GM20431 (cell line): ENCODE results near the gene ANKRD44.

Source experiments
- in situ Hi-C: fragments of 300-500 bp; cut with MseI, MboI; formaldehyde crosslinking; loops from one replicate; pipeline ENCODE4 v1.15.0; 2020; ENCODE audit warnings: low sequenced_read_pairs; ENCODE audit not compliant: unreplicated experiment

ANKRD44 gene

DNA sequence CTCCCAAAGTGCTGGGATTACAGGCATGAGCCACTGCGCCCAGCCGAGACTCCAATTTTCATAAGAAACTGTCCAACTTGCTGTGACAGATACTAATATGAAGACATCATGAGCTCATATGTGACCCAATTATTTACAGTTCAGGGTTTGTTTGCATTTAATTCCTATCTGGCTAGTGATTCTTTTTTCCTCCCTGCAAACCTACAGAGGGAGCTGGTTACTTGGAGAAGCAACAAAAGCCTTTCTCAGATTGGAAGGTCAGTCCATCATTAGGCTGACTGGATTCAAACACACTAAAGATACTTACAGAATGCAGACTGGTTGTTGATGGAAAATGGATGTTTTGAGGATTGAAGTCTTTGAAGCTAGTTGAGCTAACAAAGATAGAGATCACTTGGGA is 176.4 kb downstream of the ANKRD44 start:
- in situ Hi-C loops = no loop called here

DNA sequence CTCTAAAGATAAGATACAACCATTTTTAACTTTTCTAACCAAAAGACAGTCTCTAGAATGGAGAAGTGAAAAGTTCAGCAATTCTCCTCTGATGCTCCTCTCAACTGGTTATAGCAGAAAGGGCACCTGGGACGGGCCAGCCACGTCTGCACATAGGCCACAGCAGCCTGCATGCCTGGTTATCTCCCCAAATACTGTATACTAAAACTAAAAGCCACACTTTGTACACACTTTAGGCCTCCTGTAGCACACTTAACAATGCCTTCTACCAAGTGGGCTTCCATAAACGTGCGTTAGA is 179.1 kb downstream of the ANKRD44 start:
- in situ Hi-C loops = no loop called here

DNA sequence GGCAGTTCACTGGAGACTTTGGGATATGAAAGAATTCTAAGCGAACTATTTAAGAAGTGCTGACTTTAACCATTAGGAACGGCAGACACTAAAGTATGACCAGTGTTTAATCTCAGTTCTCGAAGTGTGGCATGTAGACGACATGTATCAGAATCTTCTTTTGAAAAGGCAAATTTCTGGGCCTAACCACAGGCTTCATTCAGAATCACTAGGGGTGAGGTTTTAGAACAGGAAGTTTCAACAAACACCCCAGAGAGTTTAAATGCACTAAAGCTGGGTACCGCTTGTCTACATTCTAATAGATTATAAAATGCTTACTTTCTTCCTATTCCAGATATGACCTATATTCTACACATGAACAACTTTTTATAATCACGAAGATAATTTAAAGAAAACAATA is 180.3 kb downstream of the ANKRD44 start:
- in situ Hi-C loops = no loop called here

DNA sequence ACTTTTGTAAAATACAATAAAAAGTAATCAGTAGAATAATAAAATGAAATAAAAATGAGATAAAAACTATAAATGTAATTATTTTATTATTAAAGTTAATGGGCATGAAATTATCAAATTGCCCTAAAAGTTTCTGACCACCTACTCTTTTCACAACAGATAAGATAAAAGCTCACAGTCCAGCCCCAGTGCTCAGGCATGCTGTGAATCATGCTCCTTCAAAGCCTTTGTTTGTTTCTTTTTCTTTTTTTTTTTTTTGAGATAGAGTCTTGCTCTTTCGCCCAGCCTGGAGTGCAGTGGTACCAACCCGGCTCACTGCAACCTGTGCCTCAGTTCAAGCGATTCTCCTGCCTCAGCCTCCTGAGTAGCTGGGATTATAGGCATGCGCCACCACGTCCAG is 181.7 kb downstream of the ANKRD44 start:
- in situ Hi-C loops = no loop called here

DNA sequence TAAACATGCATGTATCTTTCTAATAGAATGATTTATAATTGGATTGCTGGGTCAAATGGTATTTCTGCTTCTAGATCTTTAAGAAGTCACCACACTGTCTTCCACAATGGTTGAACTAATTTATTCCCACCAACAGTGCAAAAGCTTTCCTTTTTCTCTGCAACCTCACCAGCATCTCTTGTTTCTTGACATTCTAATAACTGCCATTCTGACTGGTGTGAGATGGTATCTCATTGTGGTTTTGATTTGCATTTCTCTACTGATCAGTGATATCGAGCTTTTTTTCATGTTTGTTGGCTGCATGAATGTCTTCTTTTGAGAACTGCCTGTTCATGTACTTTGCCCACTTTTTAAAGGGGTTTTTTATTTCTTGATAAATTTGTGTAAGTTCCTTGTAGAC is 182.5 kb downstream of the ANKRD44 start:
- in situ Hi-C loops = no loop called here

DNA sequence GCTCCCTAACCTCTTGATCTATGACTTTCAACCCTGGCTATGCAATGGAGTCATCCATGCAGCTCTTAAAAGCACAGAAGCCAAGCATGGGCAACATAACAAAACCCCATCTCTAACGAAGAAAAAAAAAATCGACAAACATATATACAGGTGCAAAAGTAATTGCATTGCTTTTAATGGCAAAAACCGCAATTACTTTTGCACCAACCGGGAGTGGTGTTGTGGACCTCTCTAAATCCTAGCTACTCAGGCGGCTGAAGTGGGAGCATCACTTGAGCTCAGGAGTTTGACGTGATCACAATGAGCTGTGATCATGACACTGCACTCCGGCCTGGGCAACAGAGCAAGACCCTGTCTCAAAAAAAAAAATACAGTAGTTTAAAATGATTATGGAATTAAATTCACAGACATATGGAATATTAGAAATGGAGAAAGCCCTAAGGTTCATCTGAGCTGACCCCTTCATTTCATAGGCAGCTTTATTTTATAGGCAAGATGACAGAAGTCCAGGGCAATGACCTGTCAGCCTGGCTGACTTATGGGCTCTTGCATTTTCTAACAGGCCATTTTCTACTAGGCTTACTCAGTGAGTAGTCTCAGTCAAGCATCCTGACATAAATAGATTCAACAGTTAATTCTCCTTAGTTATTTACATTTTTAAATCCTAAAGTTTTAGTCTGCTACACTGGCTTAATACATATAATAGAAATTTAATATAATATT is 183.8 kb downstream of the ANKRD44 start:
- in situ Hi-C loops = no loop called here

DNA sequence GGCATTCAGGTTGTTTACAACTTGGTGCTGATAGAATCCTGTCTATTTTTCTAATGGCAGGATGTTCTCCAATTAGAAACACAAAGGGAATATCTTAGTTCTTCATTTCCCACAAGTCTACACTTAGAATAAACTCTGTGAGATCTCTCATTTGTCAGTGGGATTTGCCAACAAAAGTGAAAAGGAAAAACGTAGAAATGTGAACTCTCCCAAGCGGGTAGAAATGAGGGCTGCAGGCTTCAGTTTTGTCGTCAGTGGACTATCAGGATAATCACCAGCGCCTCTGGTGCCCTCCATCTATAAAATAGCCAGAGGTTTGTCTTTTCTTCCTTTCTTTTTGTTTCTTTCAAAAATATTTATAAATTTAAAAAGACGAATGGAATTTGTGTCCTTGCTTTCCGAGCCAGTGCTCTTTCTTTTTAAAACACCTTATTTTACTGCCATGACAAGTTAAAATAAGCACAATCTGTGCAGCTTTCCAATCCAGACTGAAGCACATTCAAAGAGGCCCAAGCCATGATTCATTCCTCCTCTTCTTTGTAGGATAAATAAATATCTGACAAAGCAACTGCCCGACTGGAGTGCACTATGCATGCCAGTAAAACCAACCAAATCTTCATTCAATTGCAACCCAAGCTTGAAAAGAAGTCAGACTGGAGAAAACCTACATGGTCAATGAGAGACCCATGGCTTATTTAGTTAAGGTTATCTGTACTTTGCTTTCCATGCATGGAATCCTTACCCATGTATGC is 185.8 kb downstream of the ANKRD44 start:
- in situ Hi-C loops = no loop called here

DNA sequence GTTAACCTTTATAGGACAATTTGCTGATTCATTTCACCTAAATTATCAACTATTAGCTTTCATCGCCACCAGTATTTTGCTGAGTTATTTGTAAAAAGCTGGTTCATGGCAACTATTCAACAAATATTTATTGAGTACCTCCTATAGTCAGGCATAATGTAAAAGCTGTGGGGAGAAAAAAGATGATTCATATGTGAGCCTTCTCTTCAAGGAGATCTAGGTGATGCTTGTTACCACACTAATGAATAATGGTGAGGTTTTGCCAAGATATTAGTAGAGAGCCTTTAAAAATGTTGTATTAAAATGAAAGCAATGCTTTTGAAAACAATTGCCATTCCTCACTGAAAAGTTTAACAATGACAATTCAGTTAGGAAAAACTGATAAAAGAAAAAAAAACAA is 187.8 kb downstream of the ANKRD44 start:
- in situ Hi-C loops = no loop called here

DNA sequence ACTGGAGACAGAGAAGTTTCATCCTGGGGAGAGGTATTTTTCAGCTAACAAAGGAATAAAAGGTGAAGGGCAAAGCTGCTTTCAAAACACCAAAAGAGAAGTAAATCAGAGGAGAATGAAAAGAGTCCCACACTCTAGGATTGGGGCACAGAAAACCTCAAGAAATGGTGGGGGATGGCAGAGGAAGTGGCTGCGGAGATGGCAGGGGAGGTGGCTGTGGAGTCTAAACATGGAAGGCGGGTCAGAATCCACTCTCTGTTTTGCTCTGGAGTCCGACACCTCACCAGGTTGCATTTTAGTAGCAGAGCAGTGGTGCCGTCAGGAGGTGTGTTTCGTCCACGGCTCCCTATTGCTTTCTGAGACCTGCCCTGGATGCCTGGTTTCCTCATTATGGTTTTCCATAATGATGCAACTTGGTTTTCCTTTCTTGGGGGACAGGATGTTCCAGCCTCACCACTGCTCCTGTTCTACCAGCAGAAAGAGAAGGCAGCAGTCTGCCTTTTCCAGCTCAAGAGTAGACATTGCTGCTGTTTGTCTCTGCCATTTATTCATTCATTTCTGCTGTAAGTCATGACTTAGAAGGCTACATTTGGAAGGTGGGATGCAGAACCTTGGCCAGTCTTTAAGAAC is 188.7 kb downstream of the ANKRD44 start:
- in situ Hi-C loops = no loop called here

DNA sequence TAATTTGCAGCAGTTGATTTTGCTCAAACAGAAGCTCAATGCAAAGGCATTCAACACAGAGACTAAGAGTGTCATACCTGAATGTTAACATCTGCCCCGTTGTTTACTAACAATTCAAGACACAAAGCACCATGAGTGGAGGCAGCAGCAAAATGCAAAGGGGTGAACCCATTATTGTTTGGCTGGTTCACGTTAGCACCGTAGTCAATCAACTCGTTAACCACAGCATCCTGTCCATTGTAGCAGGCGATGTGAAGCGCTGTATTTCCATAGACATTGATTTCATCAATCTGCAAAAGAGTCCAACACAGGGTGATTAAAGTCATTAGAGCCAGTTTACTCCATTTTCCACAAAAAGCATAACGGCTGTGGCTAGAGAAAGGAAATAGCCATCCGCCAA is 189.3 kb downstream of the ANKRD44 start:
- in situ Hi-C loops = no loop called here

DNA sequence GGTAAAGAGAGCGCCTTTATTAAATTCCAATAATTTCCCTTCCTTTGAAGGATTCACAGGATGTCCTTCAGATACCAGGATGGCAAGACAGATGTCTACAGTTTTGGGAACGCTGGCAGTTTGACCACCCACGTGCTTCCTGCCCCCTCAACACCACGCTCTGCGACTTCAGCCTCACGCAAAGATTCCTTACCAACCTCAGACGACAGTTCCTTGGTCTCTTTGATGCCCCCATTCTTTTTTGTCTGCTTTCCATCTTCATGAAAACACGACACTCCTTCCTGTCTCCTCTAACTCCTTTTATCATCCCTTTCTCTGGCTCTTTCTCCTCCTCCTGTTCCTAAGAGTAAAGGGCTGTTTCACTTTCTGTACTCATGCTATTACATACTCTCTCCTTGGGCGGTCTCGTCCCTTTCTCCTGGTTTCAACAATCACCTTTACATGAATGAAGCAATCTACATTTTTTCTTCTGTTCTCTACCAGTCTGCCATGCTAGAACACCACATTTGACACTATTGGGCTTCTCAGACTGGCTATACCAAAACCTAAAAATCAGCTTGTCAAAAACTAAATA is 194.2 kb downstream of the ANKRD44 start:
- in situ Hi-C loops = no loop called here

DNA sequence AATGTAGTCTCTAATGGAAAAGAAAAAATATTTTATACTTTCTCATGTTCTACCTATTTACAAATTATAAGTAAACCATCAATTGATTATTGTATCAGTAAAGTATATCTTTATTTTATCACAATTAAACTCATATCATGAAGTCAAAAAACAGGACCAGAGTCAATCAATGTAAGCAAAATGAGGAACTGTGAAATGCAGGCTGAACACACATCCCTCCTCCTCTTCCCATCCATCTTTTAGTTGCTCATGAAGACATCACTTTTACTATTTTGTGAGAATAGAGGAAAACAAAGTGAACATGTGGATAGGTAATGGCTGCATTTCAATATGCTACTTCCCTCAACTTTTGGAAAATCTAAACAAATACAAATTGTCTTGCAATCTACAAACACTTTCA is 195.3 kb downstream of the ANKRD44 start:
- in situ Hi-C loops = no loop called here

DNA sequence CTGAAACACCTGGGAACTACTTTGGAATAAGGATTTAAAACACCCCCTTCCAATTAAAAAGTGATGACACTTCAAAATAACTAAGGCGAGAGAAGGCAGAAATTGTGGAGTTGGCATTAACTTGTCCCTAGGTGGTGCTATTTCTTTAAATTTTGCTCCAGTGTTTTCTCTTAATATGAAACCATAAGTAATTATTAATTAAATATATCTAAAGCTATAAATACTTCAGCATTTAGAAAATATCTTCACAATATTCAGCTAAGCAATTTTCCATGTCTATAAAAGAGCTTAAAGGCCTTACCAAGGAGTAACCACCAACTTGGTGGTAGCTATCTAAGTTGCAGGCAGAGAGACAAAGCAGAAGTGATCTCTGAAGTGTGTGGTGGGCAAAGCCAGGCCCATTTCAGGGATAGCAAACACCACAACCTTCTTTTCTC is 197.3 kb downstream of the ANKRD44 start:
- in situ Hi-C loops = no loop called here

DNA sequence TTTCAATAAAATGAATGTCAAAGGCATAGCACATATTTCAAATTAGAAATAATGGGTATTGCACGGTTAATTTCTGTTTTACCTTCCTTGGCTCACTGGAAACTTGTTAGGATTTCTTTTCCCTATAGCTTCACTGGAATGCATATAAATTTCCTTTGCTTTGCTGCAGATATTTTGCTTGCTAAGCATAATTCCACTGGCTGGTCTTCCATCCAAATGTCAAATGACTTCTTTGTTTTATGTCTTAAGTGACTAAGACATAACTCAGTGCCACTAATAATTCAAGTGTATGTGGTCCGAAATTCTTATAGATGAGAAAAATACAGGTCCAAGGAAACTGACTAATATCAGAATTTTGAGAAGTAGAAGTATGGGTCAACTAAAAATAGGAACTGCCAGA is 201.3 kb downstream of the ANKRD44 start:
- in situ Hi-C loops = no loop called here

DNA sequence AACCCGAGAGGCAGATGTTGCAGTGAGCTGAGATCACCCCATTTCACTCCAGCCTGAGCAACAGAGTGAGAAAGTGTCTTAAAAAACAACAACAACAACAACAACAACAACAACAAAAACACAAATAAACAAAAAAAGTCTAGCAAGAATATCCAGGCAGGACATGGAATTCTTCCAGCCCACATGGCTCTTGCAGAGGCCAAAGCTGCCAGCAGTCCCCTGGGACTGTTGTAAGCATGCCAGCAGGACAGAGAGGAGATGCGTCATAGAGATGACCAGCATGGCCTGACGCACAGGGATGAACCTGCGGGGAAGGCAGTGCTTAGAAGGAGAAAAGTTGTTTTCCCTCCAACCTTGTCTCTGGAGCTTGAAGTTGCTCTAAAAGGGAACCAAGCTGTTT is 201.8 kb downstream of the ANKRD44 start:
- in situ Hi-C loops = no loop called here

DNA sequence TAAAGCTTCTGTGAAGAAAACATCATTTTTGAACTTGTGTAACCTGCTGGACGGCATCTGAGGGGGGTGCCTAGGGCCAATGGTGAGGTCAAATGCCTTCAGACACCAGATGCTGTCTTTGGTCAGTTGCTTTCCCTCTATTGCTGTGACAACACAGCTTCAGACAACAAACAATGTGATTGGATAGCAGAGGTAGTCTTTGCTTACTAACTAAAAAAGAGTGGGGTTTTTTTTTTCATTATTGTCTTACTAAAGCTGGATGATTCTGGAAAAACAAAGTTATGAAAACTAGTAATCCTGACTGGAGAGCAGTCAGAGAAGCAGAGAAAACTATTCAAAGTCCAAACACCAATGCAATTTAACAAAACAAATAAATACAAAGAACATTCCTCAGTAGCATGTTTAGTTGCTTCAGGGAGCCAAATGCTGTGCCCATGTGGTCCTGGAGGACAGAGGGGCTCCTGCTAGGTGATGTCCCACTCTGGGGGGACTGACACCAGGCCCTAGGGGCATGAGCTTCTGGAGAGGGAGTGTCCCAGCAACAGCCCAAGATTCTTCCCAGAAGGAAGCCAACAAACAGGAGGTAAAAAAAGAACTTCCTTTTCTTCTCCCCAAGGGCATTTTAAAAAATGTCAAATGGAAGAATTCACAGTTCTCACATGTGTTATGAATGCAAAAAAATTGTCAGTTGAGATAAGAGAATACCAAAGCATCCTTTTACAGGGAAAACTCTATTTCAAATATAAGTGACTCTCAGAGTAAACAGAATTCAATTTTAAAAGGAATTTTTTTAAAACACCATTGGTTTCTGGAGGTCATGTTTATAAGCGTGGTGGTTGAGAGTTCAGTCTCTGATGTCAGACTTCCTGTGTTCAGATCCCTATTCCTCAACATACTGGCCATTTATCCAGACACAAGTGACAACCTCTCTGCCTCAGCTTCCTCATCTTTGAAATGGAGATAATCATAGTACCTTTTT is 203.0 kb downstream of the ANKRD44 start:
- in situ Hi-C loops = no loop called here

DNA sequence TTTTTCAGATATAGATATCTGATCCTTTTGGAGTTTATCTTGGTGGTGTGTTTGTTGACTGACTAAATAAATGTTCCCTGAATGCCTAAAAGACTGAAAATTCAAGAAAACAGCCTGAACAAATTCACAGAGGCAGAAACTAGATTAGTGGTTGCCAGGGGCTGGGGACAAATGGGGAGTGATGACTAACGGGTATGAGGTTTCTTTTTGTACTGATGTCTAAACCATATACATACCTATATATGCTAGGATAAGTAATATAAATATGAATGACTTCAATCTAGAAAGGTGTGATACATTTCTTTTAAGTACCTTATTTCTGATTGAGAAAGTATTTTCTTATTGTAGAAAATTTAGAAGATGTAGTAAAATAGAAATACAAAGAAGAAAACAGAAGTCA is 207.2 kb downstream of the ANKRD44 start:
- in situ Hi-C loops = no loop called here

DNA sequence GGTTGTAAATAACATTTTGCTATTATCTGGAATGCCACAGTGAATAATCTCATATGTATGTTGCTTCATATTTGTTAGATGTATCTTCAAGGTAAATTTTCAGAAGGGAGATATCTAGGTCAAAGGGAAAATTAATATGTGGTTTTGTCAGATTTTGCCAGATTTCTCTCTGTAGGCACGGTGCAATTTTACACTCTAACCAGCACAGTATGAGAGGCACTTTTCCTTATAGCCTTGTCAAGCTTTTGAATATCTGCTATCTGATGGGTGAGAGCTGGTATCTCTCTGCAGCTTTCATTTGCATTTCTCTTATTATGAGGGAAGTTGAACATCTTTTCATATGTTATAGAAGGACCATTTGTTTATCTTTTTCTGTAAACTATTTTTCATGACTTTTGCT is 208.3 kb downstream of the ANKRD44 start:
- in situ Hi-C loops = no loop called here

DNA sequence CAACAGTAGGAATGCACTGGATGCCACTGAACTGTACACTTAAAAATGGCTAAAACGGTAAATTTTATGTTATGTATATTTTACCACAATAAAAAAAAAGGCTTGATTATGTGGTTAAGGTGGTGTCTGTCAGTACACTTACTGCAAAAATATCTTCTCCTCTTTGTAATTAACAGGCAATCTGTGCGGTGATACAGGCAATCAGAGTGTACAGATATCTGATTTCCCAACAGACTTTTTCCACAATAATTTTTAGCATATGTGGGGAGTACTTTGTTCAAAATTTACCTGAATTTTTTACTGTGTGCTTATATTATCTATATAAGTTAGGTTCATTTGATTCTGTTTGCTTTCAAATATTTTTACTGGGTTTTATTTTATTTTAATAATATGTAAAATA is 209.1 kb downstream of the ANKRD44 start:
- in situ Hi-C loops = no loop called here
